Sigmoid colon (tissue), 7 donors: Measurements from ENCODE around the gene NR1D1. TPM values are rescaled to one million over a fixed set of nuclear protein-coding genes. Genes with fewer than 3 reads are reported as not detected.

Source experiments
- DNase-seq: peaks from one replicate; pipeline ENCODE4 v3.0.0-alpha.2; 2019
- H3K27ac ChIP-seq, 4 donors: fragments of 200-600 bp; sonication (generic); one replicate each; pipeline ENCODE4 v1.5.1; 2016 to 2019; ENCODE audit warnings: mild to moderate bottlenecking in 1 of 4
- H3K27me3 ChIP-seq, 3 donors: fragments of 200-600 bp; sonication (generic); one replicate each; pipeline ENCODE4 v1.5.1; 2019; ENCODE audit warnings: mild to moderate bottlenecking in 1 of 3
- H3K36me3 ChIP-seq, 4 donors: fragments of 200-600 bp; sonication (generic); one replicate each; pipeline ENCODE4 v1.5.1; 2016 to 2019
- H3K4me1 ChIP-seq, 4 donors: fragments of 200-600 bp; sonication (generic); one replicate each; pipeline ENCODE4 v1.5.1; 2017 to 2019
- H3K4me3 ChIP-seq, 4 donors: fragments of 200-600 bp; sonication (generic); one replicate each; pipeline ENCODE4 v1.5.1; 2017 to 2019; ENCODE audit warnings: mild to moderate bottlenecking in 2 of 4, moderate library complexity in 1 of 4
- H3K9me3 ChIP-seq, 4 donors: fragments of 200-600 bp in 3 of 4; sonication (generic) in 3 of 4; one replicate each; pipeline versions ENCODE4 v1.5.1 to v1.6.1; 2013 to 2019
- CTCF ChIP-seq, 4 experiments: fragments of 450-650 bp in 3 of 4; fragments of 200-600 bp in 1 of 4; IDR thresholded peaks; one replicate each; pipeline ENCODE4 v1.5.1; 2016 to 2019; ENCODE audit warnings: antibody characterized with exemption in 4 of 4, mild to moderate bottlenecking in 3 of 4, moderate library complexity in 2 of 4
- EP300 ChIP-seq, 4 donors: sonication (generic); formaldehyde crosslinking; IDR thresholded peaks; one replicate each; pipeline ENCODE4 v1.6.1; 2017; ENCODE audit warnings: antibody characterized with exemption in 4 of 4
- POLR2A ChIP-seq, 2 donors: fragments of 450-650 bp; IDR thresholded peaks; one replicate each; pipeline ENCODE4 v1.6.1; 2016; ENCODE audit warnings: antibody characterized with exemption in 2 of 2, mild to moderate bottlenecking in 2 of 2, moderate library complexity in 2 of 2
- POLR2AphosphoS5 ChIP-seq, 4 donors: sonication (generic); formaldehyde crosslinking; IDR thresholded peaks; one replicate each; pipeline ENCODE4 v1.6.1; 2017; ENCODE audit warnings: antibody characterized with exemption in 4 of 4
- WGBS, 2 donors: extraction: QIAGEN DNeasy Blood & Tissue Kit; methylation state at CpG; one replicate each; pipeline ENCODE4 v1.1.7; 2013; 5-methylcytosine and 5-hydroxymethylcytosine counted together
- intact Hi-C: fragments of 100-400 bp; cut with DNase I; formaldehyde crosslinking; loops from one replicate; pipeline ENCODE4 v1.15.1; 2023
- polyA plus RNA-seq, 3 donors: library from polyadenylated mRNA; stranded (reverse); fragments of 200-250 nt; gene quantifications; one replicate each; pipeline ENCODE4 v1.2.3, GENCODE V29; 2013
- total RNA-seq, 4 donors: library from RNA; depleted of rRNA; stranded (reverse); fragments of >200 nt; gene quantifications; one replicate each; pipeline ENCODE4 v1.1.0, GENCODE V29; 2016
- donor health status: healthy with polysubstance abuse.
- donor health status: Bipolar disorder and iron deficiency.
- donor health status: healthy.

The NR1D1 gene
- total and polyA plus RNA-seq, 7 donors = 4.1 to 12.8 (median 11.4) TPM

GRCh38 chr17:40070709-40071312 lies 29.6 kb downstream of the NR1D1 start:
- no peak for TF ChIP-seq EP300 (IDR thresholded peaks at IDR 0.05)
- TF ChIP-seq POLR2A (IDR thresholded peaks at IDR 0.05) = peak in 1 of 2 donors; percentile 6
- Histone ChIP-seq H3K27me3 (no peaks in the 10 kb centered on the region), H3K9me3 (no peaks in the 10 kb centered on the region), H3K36me3 (peaks cover 0 to 8% (median 6%) of the 10 kb centered on the region in 4 donors), H3K27ac (peak overlapping the region; percentile 96 to 99 (median 98)), H3K4me3 (peak overlapping the region; percentile 34 to 40 (median 36)), H3K4me1 (peaks cover 0 to 99% (median 98%) of the 10 kb centered on the region in 4 donors)
- no peak for DNase-seq
- 5 to 30% methylated on average over 8 of the region's 8 CpGs for WGBS, 2 donors
- intact Hi-C loops = no loop called here

GRCh38 chr17:40069751-40070708 lies 30.4 kb downstream of the NR1D1 start:
- H3K9me3 ChIP-seq = no peaks in the 10 kb centered on the region
- H3K27me3 ChIP-seq = no peaks in the 10 kb centered on the region
- TF ChIP-seq POLR2A (IDR thresholded peaks at IDR 0.05) (no peak), CTCF (IDR thresholded peaks at IDR 0.05) (peak in 3 of 4 experiments; percentile 39 to 61 (median 40)), EP300 (IDR thresholded peaks at IDR 0.05) (no peak), POLR2AphosphoS5 (IDR thresholded peaks at IDR 0.05) (peak in 2 of 4 donors; percentile 23 to 31)
- DNase-seq = peak; percentile 87
- peak overlapping the region; percentile 34 to 40 (median 36) for H3K4me3 ChIP-seq
- 8 to 26% methylated on average over 14 of the region's 14 CpGs for WGBS, 2 donors
- intact Hi-C loops = no loop called here
- H3K27ac ChIP-seq = peak overlapping the region; percentile 96 to 99 (median 98)
- peaks cover 0 to 99% (median 98%) of the 10 kb centered on the region in 4 donors for H3K4me1 ChIP-seq
- peaks cover 0 to 8% (median 6%) of the 10 kb centered on the region in 4 donors for H3K36me3 ChIP-seq

- peak overlapping the region; percentile 34 to 40 (median 36) for H3K4me3 ChIP-seq
- no peaks in the 10 kb centered on the region for H3K27me3 ChIP-seq
- TF ChIP-seq POLR2AphosphoS5 (IDR thresholded peaks at IDR 0.05) (peak; percentile 44 to 87 (median 56)), CTCF (IDR thresholded peaks at IDR 0.05) (no peak), EP300 (IDR thresholded peaks at IDR 0.05) (peak in 1 of 4 donors; percentile 74), POLR2A (IDR thresholded peaks at IDR 0.05) (no peak)
- no peaks in the 10 kb centered on the region for H3K9me3 ChIP-seq
- WGBS, 2 donors = 3 to 8% methylated on average over 14 of the region's 14 CpGs
- H3K4me1 ChIP-seq = peaks cover 0 to 99% (median 98%) of the 10 kb centered on the region in 4 donors
- intact Hi-C loops = no loop called here
- H3K27ac ChIP-seq = peak overlapping the region; percentile 96 to 99 (median 98)
- peak; percentile 99 for DNase-seq
- H3K36me3 ChIP-seq = peaks cover 0 to 2% (median 0%) of the 10 kb centered on the region in 4 donors
Measured at GRCh38 chr17:40068917-40069750, 31.3 kb downstream of the NR1D1 start.

- Histone ChIP-seq H3K9me3 (no peaks in the 10 kb centered on the region), H3K4me1 (peaks cover 0 to 99% (median 96%) of the 10 kb centered on the region in 4 donors), H3K27me3 (no peaks in the 10 kb centered on the region), H3K36me3 (no peaks in the 10 kb centered on the region), H3K27ac (peak overlapping the region; percentile 96 to 99 (median 98)), H3K4me3 (peak overlapping the region; percentile 11 to 40 (median 28))
- DNase-seq = no peak
- TF ChIP-seq CTCF (IDR thresholded peaks at IDR 0.05) = no peak
- intact Hi-C loops = no loop called here
- whole genome bisulfite sequencing, 2 donors = 11% methylated on average over 5 of the region's 5 CpGs
Measured at GRCh38 chr17:40068584-40068916, 31.8 kb downstream of the NR1D1 start.
